Measurements from ENCODE around the gene GRAMD1A.
A peak's percentile ranks its signal among the peaks of the same experiment; 100 is the strongest.
"Not testable (repeated sequence)": the region's sequence is repeated elsewhere in the genome, so short reads cannot be mapped to it uniquely, and the experiment has no call there.

GRAMD1A gene

GRCh38 chr19:35048911-35049411, 48.8 kb downstream of the GRAMD1A start:
- no peak for ATAC-seq (replicated peaks)
- Mint-ChIP-seq H3K9me3 (no peaks in the 10 kb centered on the region), H3K27ac (no peak overlapping the region), H3K4me1 (peaks cover 21 to 23% of the 10 kb centered on the region in 2 donors), H3K4me3 (no peak overlapping the region), H3K27me3 (peaks cover 10 to 14% of the 10 kb centered on the region in 2 donors), H3K36me3 (no peaks in the 10 kb centered on the region)
- no peak for DNase-seq

GRCh38 chr19:35049456-35049855, 49.3 kb downstream of the GRAMD1A start:
- Mint-ChIP-seq H3K36me3 (no peaks in the 10 kb centered on the region), H3K4me3 (no peak overlapping the region), H3K27ac (no peak overlapping the region), H3K4me1 (peaks cover 16 to 19% of the 10 kb centered on the region in 2 donors), H3K9me3 (no peaks in the 10 kb centered on the region), H3K27me3 (peaks cover 6 to 9% of the 10 kb centered on the region in 2 donors)
- ATAC-seq (replicated peaks) (no peak), DNase-seq (no peak)

GRCh38 chr19:35050662-35051061, 50.5 kb downstream of the GRAMD1A start:
- not testable (repeated sequence) for H3K4me1 Mint-ChIP-seq; H3K9me3 Mint-ChIP-seq; ATAC-seq (replicated peaks); H3K4me3 Mint-ChIP-seq; H3K36me3 Mint-ChIP-seq; DNase-seq; H3K27me3 Mint-ChIP-seq; H3K27ac Mint-ChIP-seq

GRCh38 chr19:35051268-35051667, 51.1 kb downstream of the GRAMD1A start:
- not testable (repeated sequence) for DNase-seq; H3K9me3 Mint-ChIP-seq; ATAC-seq (replicated peaks); H3K27ac Mint-ChIP-seq; H3K4me1 Mint-ChIP-seq; H3K27me3 Mint-ChIP-seq; H3K4me3 Mint-ChIP-seq; H3K36me3 Mint-ChIP-seq

GRCh38 chr19:35051796-35052195, 51.7 kb downstream of the GRAMD1A start:
- Mint-ChIP-seq H3K36me3 (no peaks in the 10 kb centered on the region), H3K27ac (no peak overlapping the region), H3K9me3 (no peaks in the 10 kb centered on the region), H3K27me3 (peaks cover 3 to 6% of the 10 kb centered on the region in 2 donors), H3K4me3 (no peak overlapping the region), H3K4me1 (peaks cover 0 to 7% of the 10 kb centered on the region in 2 donors)
- ATAC-seq (replicated peaks) (no peak), DNase-seq (no peak)

- Mint-ChIP-seq H3K4me1 (peaks cover 0 to 3% of the 10 kb centered on the region in 2 donors), H3K9me3 (no peaks in the 10 kb centered on the region), H3K4me3 (no peak overlapping the region), H3K27ac (no peak overlapping the region), H3K36me3 (no peaks in the 10 kb centered on the region), H3K27me3 (peaks cover 3 to 6% of the 10 kb centered on the region in 2 donors)
- ATAC-seq (replicated peaks) (no peak), DNase-seq (no peak)
Measured at GRCh38 chr19:35052599-35053190, 52.6 kb downstream of the GRAMD1A start.

- DNase-seq (no peak), ATAC-seq (replicated peaks) (no peak)
- no peaks in the 10 kb centered on the region for H3K9me3 Mint-ChIP-seq
- H3K4me3 Mint-ChIP-seq = no peak overlapping the region
- H3K4me1 Mint-ChIP-seq = peaks cover 0 to 3% of the 10 kb centered on the region in 2 donors
- H3K27me3 Mint-ChIP-seq = peaks cover 3 to 6% of the 10 kb centered on the region in 2 donors
- no peak overlapping the region for H3K27ac Mint-ChIP-seq
- H3K36me3 Mint-ChIP-seq = no peaks in the 10 kb centered on the region
Measured at GRCh38 chr19:35053667-35054293, 53.7 kb downstream of the GRAMD1A start.

- no peak for ATAC-seq (replicated peaks)
- no peak for DNase-seq
- no peak overlapping the region for H3K4me3 Mint-ChIP-seq
Measured at GRCh38 chr19:35054626-35055025, 54.5 kb downstream of the GRAMD1A start.

GRCh38 chr19:35055715-35056179, 55.6 kb downstream of the GRAMD1A start:
- peak; percentile 69 to 71 for ATAC-seq (replicated peaks)
- no peak overlapping the region for H3K4me3 Mint-ChIP-seq
- no peaks in the 10 kb centered on the region for H3K9me3 Mint-ChIP-seq
- no peak overlapping the region for H3K27ac Mint-ChIP-seq
- peaks cover 0 to 3% of the 10 kb centered on the region in 2 donors for H3K4me1 Mint-ChIP-seq
- DNase-seq = no peak
- H3K27me3 Mint-ChIP-seq = peaks cover 7 to 11% of the 10 kb centered on the region in 2 donors
- H3K36me3 Mint-ChIP-seq = no peaks in the 10 kb centered on the region

More at GRCh38 chr19:35054626-35055025, 54.5 kb downstream of the GRAMD1A start:
- Mint-ChIP-seq H3K27ac (no peak overlapping the region), H3K4me1 (peaks cover 0 to 3% of the 10 kb centered on the region in 2 donors), H3K9me3 (no peaks in the 10 kb centered on the region), H3K36me3 (no peaks in the 10 kb centered on the region), H3K27me3 (peaks cover 3 to 6% of the 10 kb centered on the region in 2 donors)

GRCh38 chr19:35056513-35057063, 56.5 kb downstream of the GRAMD1A start:
- no peaks in the 10 kb centered on the region for H3K36me3 Mint-ChIP-seq
- no peak overlapping the region for H3K27ac Mint-ChIP-seq
- no peak overlapping the region for H3K4me3 Mint-ChIP-seq
- peaks cover 0 to 3% of the 10 kb centered on the region in 2 donors for H3K4me1 Mint-ChIP-seq
- H3K9me3 Mint-ChIP-seq = no peaks in the 10 kb centered on the region
- no peak for DNase-seq
- no peak for ATAC-seq (replicated peaks)
- peaks cover 7 to 11% of the 10 kb centered on the region in 2 donors for H3K27me3 Mint-ChIP-seq

GRCh38 chr19:35058370-35058769, 58.2 kb downstream of the GRAMD1A start:
- Mint-ChIP-seq H3K4me3 (no peak overlapping the region), H3K9me3 (no peaks in the 10 kb centered on the region), H3K36me3 (no peaks in the 10 kb centered on the region), H3K27me3 (peaks cover 7 to 11% of the 10 kb centered on the region in 2 donors), H3K4me1 (peaks cover 0 to 3% of the 10 kb centered on the region in 2 donors), H3K27ac (no peak overlapping the region)
- ATAC-seq (replicated peaks) (no peak), DNase-seq (no peak)

GRCh38 chr19:35059006-35059798, 59.1 kb downstream of the GRAMD1A start:
- DNase-seq (no peak), ATAC-seq (replicated peaks) (no peak)
- Mint-ChIP-seq H3K27me3 (peaks cover 7 to 11% of the 10 kb centered on the region in 2 donors), H3K27ac (no peak overlapping the region), H3K4me1 (peaks cover 0 to 3% of the 10 kb centered on the region in 2 donors), H3K9me3 (no peaks in the 10 kb centered on the region), H3K36me3 (no peaks in the 10 kb centered on the region), H3K4me3 (no peak overlapping the region)

GRCh38 chr19:35059799-35060091, 59.6 kb downstream of the GRAMD1A start:
- ATAC-seq (replicated peaks) (no peak), DNase-seq (no peak)
- Mint-ChIP-seq H3K36me3 (no peaks in the 10 kb centered on the region), H3K4me3 (no peak overlapping the region), H3K9me3 (no peaks in the 10 kb centered on the region), H3K27ac (no peak overlapping the region), H3K27me3 (peaks cover 7 to 11% of the 10 kb centered on the region in 2 donors), H3K4me1 (peaks cover 0 to 3% of the 10 kb centered on the region in 2 donors)

- no peaks in the 10 kb centered on the region for H3K9me3 Mint-ChIP-seq
- peaks cover 7 to 11% of the 10 kb centered on the region in 2 donors for H3K27me3 Mint-ChIP-seq
- peaks cover 0 to 3% of the 10 kb centered on the region in 2 donors for H3K4me1 Mint-ChIP-seq
- ATAC-seq (replicated peaks) (no peak), DNase-seq (no peak)
- peak overlapping the region; percentile 56 for H3K27ac Mint-ChIP-seq
- H3K4me3 Mint-ChIP-seq = no peak overlapping the region
- H3K36me3 Mint-ChIP-seq = no peaks in the 10 kb centered on the region
Measured at GRCh38 chr19:35060160-35060855, 60.2 kb downstream of the GRAMD1A start.
